Measurements from ENCODE around the gene AMOTL2.

DNA sequence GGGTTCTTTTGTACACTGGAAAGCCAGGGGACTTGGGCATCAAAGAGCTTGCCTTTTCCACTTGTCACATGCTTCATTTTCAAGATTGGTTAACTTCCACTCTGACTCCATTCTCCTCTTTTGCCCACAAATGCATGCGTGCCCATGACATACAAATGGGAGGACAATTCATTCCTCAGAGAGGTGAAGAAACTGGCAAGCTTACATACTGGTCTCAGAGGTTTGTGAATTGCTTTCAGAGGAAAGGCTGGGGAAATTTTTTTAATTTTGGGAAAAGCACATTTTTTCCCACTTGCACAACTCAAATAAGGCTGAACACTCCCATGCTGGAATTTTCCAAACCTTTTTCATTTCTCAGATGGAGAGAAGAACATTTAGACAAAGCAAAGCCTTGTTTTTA, 20.9 kb upstream of the AMOTL2 start:
- TF ChIP-seq, protein P1, sequence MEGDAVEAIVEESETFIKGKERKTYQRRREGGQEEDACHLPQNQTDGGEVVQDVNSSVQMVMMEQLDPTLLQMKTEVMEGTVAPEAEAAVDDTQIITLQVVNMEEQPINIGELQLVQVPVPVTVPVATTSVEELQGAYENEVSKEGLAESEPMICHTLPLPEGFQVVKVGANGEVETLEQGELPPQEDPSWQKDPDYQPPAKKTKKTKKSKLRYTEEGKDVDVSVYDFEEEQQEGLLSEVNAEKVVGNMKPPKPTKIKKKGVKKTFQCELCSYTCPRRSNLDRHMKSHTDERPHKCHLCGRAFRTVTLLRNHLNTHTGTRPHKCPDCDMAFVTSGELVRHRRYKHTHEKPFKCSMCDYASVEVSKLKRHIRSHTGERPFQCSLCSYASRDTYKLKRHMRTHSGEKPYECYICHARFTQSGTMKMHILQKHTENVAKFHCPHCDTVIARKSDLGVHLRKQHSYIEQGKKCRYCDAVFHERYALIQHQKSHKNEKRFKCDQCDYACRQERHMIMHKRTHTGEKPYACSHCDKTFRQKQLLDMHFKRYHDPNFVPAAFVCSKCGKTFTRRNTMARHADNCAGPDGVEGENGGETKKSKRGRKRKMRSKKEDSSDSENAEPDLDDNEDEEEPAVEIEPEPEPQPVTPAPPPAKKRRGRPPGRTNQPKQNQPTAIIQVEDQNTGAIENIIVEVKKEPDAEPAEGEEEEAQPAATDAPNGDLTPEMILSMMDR (IDR thresholded peaks at IDR 0.05): no peak
- TF ChIP-seq POLR2AphosphoS5 (IDR thresholded peaks at IDR 0.05) (no peak), POLR2A (IDR thresholded peaks at IDR 0.05) (no peak), EP300 (IDR thresholded peaks at IDR 0.05) (no peak)

Data from gastroesophageal sphincter (tissue), 3 donors.